ENCODE data around the gene FOXD2.

DNA sequence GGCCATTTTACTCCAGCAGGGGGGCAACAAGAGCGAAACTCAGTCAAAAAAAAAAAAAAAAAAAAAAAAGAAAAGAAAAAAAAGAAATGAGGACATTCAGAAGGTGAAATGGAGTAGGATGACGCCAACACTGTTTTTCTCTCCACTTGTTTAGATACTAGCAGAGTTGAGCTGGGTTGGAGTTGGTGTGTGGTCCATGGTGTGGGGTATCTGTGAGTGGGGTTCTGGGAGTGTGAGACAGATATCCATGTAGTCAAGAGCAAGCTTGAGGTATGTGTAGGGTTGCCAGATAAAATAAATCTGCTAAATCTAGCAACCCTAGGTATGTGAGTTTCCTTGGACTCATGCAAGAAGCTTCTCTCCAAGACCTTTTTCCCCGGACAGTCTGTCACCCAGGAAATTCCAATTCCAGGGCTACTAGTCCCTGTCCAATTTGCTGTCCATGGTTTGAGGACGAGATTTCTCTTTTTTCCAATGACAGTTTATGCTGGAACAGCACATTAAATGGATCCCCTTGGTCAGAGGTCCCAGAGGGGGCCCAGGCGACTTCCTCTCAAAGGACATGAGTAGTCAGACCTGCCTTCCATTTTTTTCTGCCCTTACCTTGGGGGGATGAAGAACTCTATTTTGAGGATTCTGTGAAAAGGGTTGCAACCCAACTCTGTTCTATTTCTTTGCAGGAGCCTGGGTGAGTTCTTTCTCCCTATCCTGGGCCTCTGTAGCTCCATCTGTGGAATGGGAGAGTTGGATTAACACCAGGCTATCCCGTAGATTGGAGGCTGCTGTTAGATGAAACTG, 2.1 kb upstream of the FOXD2 start:
- TF ChIP-seq, protein P1, sequence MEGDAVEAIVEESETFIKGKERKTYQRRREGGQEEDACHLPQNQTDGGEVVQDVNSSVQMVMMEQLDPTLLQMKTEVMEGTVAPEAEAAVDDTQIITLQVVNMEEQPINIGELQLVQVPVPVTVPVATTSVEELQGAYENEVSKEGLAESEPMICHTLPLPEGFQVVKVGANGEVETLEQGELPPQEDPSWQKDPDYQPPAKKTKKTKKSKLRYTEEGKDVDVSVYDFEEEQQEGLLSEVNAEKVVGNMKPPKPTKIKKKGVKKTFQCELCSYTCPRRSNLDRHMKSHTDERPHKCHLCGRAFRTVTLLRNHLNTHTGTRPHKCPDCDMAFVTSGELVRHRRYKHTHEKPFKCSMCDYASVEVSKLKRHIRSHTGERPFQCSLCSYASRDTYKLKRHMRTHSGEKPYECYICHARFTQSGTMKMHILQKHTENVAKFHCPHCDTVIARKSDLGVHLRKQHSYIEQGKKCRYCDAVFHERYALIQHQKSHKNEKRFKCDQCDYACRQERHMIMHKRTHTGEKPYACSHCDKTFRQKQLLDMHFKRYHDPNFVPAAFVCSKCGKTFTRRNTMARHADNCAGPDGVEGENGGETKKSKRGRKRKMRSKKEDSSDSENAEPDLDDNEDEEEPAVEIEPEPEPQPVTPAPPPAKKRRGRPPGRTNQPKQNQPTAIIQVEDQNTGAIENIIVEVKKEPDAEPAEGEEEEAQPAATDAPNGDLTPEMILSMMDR (IDR thresholded peaks at IDR 0.05; ENCODE audit: low read length): no peak
- TF ChIP-seq EZH2 (IDR thresholded peaks at IDR 0.05; ENCODE audit: borderline replicate concordance, low read length): no peak
